IMR-90 (cell line): ENCODE measurements around the gene ARHGAP15.

Experiments used
- CEBPB ChIP-seq: IDR thresholded peaks from 2 replicates; pipeline ENCODE4 v1.6.1; 2012; ENCODE audit warnings: low read depth, low read length, improper control_type of control experiment
- ELK1 ChIP-seq: fragments of 150-350 bp; IDR thresholded peaks from 2 replicates; pipeline ENCODE4 v1.6.1; 2016; ENCODE audit warnings: low read depth, mild to moderate bottlenecking, low read length, moderate library complexity, borderline replicate concordance
- FOS ChIP-seq: fragments of 150-350 bp; IDR thresholded peaks from 2 replicates; pipeline ENCODE4 v1.6.1; 2016; ENCODE audit warnings: low read depth, low read length
- POLR2A ChIP-seq: IDR thresholded peaks from 2 replicates; pipeline ENCODE4 v1.6.1; 2012; ENCODE audit warnings: mild to moderate bottlenecking, low read depth, low read length
- RCOR1 ChIP-seq: IDR thresholded peaks from 2 replicates; pipeline ENCODE4 v1.6.1; 2012; ENCODE audit warnings: mild to moderate bottlenecking, low read length, improper control_type of control experiment; ENCODE audit not compliant: insufficient replicate concordance
- SMC3 ChIP-seq: fragments of 150-350 bp; IDR thresholded peaks from 2 replicates; pipeline ENCODE4 v1.6.1; 2016; ENCODE audit warnings: low read depth, mild to moderate bottlenecking, antibody characterized with exemption, low read length, moderate library complexity
- TF ChIP-seq, protein P1 (sequence below): conservative IDR thresholded peaks from 2 replicates; pipeline ENCODE4 v1.5.1; 2012; ENCODE audit warnings: mild to moderate bottlenecking, low read depth, low read length, improper control_type of control experiment

DNA sequence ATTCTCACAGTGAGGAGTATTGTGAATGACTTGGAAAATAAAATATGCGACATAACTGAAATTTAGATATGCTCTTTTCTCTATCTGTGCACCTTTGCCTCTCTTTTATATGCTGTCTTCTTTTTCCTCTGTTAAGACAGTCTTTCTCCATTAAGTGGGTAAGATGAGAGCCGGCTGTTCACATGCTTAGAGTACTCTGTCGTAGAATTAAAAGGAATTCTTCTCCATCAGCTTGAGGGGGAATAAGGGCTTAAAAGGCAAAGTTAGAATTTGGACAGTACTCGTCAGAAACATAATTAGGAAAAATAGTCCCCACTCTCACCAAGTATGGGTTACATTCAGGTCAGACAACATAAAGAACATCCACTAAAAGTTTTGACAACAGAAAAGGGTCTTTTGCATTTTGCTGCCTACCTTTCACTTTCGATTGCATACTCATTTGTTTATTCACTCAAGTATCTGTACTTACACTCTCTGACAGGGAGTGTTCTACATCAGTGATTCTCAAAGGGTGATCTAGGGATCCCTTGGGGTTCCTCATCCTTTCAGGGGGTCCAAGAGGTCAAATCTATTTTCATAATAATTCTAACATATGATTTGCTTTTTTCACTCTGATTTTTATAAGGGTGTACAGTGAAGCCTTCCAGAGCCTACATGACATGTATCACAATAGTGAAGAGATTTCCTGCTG is 48.0 kb downstream of the ARHGAP15 start:
- TF ChIP-seq, protein P1, sequence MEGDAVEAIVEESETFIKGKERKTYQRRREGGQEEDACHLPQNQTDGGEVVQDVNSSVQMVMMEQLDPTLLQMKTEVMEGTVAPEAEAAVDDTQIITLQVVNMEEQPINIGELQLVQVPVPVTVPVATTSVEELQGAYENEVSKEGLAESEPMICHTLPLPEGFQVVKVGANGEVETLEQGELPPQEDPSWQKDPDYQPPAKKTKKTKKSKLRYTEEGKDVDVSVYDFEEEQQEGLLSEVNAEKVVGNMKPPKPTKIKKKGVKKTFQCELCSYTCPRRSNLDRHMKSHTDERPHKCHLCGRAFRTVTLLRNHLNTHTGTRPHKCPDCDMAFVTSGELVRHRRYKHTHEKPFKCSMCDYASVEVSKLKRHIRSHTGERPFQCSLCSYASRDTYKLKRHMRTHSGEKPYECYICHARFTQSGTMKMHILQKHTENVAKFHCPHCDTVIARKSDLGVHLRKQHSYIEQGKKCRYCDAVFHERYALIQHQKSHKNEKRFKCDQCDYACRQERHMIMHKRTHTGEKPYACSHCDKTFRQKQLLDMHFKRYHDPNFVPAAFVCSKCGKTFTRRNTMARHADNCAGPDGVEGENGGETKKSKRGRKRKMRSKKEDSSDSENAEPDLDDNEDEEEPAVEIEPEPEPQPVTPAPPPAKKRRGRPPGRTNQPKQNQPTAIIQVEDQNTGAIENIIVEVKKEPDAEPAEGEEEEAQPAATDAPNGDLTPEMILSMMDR = no peak
- TF ChIP-seq CEBPB (no peak), SMC3 (no peak), FOS (no peak), POLR2A (no peak), RCOR1 (no peak), ELK1 (no peak)
